Frontal cortex (tissue), 4 donors: Measurements from ENCODE around the gene MRI1. TPM values are rescaled to one million over a fixed set of nuclear protein-coding genes. Genes with fewer than 3 reads are reported as not detected.
"Not testable (repeated sequence)": the region's sequence is repeated elsewhere in the genome, so short reads cannot be mapped to it uniquely, and the experiment has no call there.

Source experiments
- DNase-seq, 2 donors: peaks; one replicate each; pipeline ENCODE4 v3.0.0; 2012; ENCODE audit warnings: low spot score in 2 of 2
- FAIRE-seq: peaks from 2 replicates; lab custom pipeline; 2012; peaks lifted over from hg19 to GRCh38; lab: Jason Lieb, UNC
- total RNA-seq: library from RNA; depleted of rRNA; stranded (reverse); fragments of >200 nt; gene quantifications from one replicate; pipeline ENCODE4 v1.2.3, GENCODE V29; 2014
- donor health status: control.
- donor health status: control.
- donor health status: control.

Gene MRI1
- total RNA-seq, 1 donor from 2014 or later: 15.9 TPM

DNA sequence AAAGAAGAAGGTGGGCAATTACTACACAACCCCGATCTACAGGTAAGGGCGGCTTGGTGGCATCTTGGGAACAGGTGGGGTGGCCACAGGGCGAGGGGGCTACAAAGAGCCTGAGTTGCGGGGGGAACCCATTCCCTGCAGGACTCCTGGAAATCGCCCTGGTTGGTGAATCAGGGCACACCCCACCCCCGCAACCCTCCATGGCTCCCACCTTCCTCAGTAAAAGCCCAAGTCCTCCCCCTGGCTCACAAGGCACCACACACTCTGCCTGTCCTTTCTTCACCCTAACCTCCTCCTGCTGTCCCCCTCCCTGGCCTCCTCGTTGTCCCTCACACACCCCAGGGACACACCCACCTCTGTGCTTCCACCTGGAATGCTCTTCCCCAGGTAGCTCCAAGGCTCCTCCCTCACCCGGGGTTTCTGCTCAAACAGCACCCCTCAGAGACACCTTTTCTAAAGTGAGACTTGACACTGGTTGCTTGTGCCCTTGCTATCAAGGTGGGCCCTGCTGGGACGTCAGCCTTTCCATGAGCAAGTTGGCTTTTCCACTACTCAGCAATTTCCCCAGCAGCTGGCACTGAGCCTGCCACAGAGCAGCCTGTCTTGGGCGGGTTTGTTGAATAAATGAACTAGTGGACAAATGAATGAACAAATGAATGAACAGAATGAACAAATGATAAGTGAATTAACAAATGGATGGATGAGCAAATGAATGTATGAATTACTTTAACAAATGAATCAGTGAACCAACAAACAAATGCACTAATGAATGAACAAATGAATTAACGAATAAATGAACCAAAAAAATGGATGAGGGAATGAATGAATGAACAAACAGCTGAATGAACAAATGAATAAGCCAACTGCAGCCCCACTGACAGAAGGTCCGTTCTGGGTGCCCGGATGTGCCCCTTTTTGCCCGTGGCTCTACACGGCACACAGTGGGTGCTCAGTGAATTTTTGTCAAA is 6.2 kb upstream of the MRI1 start:
- FAIRE-seq (no peak), DNase-seq (no peak)

DNA sequence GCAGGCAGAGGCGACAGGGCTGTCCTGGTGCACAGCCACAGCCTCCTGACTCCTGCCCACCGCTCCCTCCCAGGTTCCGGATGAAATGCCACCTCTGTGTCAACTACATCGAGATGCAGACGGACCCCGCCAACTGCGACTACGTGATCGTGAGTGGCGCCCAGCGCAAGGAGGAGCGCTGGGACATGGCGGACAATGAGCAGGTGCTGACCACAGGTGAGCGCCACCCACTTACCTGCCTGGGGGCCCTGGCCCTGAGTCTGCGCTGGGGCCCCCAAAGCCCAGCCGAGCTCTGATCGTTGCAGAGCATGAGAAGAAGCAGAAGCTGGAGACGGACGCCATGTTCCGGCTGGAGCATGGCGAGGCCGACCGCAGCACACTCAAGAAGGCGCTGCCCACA is 5.5 kb upstream of the MRI1 start:
- DNase-seq: no peak
- no peak for FAIRE-seq

DNA sequence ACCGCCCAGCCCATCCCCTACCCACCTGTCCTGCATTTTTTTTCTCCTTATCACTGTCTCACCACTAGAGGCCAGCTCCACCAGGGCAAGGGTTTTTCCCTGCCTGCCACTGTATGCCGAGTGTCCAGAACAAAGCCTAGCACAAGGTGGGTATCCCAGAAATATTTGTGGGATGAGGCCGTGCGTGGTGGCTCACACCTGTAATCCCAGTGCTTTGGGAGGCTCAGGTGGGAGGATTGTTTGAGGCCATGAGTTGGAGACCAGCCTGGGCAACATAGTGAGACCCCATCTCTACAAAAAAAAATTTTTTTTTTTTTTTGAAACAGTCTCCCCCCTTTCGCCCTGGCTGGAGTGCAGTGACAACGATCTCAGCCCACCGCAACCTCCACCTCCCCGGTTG is 2.9 kb upstream of the MRI1 start:
- FAIRE-seq (no peak), DNase-seq (no peak)

DNA sequence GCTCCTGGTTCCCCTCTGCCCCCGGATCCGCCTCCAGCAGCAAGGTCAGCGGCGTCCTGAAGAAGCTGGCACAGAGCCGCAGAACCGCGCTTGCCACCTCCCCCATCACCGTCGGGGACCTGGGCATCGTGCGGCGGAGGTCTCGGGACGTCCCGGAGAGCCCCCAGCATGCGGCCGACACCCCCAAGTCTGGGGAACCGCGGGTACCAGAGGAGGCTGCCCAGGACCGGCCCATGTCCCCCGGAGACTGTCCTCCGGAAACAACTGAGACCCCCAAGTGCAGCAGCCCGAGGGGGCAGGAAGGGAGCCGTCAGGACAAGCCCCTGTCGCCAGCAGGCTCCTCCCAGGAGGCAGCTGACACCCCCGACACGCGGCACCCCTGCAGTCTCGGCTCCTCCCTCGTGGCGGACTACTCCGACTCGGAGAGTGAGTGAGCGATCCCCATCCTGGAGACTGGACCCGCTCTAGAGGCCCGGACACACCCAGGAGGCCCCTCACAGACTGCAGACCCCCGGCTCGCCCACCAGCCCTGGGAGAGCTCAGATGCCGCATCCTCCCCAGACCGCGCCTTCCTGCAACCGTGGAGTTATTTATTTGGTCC is 1.6 kb upstream of the MRI1 start:
- FAIRE-seq (no peak), DNase-seq (no peak)

DNA sequence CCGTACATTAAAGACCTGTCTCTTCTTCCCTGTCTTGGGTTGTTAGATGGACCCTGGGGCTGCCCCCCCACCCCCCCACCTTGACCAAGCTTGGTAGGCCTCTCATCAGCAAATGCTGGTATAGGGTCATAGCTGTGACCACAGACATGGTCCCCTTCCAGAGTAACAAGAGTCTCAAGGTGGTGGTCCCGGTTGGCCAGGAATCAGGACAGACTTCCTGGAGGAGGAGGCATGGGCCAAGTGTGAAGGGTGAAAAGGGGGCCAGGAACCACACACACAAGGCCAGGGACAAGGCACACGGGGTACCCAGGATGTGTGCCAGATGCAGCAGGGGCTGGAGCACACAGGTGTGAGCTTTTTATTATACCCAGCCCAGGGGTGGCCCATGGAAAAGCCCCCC is 1.1 kb upstream of the MRI1 start:
- DNase-seq: no peak
- FAIRE-seq: no peak

DNA sequence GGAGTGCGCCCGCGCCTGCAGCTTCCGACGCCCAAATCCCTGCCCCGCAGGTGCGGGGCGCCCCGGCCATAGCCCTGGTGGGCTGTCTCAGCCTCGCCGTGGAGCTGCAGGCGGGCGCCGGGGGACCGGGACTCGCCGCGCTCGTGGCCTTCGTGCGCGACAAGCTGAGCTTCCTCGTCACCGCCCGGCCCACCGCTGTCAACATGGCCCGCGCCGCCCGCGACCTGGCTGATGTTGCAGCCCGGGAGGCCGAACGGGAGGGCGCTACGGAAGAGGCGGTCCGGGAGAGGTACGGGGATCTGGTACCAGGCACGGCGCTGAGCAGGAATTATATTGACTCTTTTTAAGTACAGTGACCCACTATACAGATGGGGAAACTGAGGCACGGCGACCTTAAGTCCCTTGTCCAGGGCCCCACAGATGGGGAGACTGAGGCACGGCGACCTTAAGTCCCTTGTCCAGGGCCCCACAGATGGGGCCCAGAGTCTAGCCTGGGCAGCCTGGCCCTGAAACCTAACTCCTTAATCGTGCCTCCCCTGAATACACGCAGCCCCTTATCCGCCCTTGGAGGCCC is 586 bp downstream of the MRI1 start:
- FAIRE-seq (no peak), DNase-seq (peak in 1 of 2 donors; percentile 30)

DNA sequence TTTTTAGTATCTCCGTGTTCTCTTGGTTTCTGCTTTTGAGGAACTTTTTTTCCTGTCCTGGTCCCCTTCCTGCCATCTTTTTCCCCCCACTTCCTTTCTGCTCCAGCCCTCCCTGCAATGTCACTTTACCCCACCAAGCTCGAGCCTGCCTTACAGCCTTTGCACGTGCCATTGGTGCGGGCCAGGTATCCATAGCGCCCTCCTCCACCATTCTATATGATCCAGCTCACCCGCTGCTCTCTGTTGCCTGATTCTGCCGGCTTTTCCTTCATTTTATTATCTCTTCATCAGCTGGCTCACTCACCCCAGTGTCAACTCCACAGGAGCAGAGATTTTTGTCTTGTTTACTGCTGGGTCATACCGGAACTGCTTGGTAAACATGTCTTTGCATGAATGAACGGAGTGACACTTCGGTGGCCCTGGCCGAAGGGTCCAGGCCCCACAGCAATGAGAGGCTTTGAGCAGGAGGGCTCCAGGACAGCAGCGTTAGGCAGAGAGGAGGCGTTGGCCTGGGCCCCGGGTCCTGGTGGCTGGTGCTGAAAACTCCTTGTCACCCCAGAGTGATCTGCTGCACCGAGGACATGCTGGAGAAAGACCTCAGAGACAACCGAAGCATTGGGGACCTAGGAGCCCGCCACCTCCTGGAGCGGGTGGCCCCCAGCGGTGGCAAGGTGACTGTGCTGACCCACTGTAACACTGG is 1.2 kb downstream of the MRI1 start:
- DNase-seq (no peak), FAIRE-seq (no peak)

DNA sequence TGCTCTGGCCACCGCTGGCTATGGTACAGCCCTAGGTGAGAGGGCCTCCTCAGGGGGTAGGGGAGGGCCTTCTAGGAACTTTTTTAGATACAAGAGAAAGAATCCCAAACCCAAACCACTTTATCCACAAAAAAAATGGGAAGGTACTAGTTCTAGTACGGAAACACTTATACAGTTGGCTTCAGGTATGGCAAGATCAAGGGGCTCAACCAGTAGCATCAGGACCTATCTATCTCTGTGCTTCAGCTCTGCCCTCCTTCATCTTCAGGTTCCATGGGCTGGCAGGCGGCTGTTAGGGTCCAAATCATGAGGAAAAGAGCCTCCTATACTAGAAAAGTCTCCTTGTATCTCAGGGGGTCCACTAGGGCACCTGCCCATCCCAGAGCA is 1.8 kb downstream of the MRI1 start:
- FAIRE-seq (no peak), DNase-seq (no peak)

DNA sequence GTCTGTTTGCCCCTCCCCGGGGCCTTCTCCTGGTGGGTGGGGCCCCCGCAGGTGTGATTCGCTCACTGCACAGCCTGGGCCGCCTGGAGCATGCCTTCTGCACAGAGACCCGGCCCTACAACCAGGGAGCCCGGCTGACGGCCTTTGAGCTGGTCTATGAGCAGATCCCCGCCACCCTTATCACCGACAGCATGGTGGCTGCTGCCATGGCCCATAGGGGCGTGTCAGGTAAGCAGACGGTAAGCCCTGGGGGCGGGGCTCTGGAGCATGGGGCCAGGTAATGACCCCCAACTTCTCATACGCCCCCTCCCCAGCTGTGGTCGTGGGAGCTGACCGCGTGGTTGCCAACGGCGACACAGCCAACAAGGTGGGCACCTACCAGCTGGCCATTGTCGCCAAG is 4.2 kb downstream of the MRI1 start:
- DNase-seq: no peak
- no peak for FAIRE-seq

DNA sequence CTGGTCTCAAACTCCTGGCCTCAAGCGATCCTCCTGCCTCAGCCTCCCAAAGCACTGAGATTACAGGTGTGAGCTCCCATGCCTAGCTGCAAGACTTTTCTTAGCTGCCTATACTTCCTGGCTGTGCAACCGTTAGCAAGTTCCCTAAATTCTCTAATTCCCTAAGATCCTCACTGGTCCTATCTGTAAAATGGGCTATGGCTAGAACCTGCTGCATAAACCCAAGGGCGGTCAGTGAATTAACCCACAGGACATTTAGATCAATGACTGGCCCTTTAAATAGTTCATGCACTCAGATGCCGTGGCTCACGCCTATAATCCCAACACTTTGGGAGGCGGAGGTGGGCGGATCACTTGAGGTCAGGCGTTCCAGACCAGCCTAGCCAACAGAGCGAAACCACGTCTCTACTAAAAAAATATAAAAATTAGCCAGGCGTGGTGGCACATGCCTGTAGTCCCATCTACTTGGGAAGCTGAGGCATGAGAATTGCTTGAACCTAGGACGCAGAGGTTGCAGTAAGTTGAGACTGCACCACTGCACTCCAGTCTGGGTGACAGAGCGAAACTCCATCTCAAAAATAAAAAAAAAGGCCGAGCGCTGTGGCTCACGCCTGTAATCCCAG is 5.8 kb downstream of the MRI1 start:
- DNase-seq: no peak
- FAIRE-seq: no peak

DNA sequence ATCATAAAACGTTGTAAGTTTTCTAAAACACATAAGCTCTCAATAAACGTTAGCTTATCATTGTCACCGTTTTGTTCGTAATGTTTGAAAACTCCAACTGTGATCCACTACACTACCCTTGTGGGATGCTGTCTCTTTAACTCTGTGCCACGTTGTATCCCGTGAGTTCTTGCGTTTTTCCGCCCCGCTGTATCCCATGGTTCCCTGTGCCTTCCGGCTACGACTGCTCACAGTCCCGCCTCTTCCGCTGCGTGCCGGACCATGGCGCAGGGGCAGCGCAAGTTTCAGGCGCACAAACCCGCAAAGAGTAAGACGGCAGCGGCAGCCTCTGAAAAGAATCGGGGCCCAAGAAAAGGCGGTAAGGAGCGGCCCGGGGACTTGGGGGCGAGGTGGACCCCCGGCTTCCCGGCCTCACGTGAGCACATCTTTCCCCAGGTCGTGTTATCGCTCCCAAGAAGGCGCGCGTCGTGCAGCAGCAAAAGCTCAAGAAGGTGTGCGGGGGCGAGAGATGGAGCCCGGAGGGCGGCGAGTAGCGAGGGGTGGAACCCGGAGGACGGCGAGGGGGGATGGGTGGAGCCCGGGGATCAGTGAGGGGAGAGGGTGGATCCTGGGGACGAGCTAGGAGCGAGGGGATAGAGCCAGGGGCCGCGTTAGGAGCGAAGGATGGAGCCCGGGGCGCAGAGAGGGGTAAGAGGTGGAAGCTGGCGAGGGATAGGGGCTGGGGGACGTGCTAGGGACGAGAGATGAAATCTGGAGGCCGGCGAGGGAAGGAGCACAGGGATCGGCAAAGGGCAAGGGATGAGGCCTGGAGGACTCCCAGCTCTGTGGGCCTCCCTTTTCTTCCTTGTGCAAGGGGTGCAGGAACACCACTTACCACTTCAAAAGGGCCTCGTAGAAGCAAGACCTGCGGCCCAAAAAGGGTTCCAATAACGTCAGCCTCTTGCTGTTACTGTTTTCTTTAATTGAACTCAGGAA is 10.2 kb downstream of the MRI1 start, which contains the start of gene C19orf53:
Gene C19orf53, plus strand, starts transcription at position 240 of the 975 bp plus-strand sequence. Its CDS starts 22 bp downstream, at position 262.
- no peak for FAIRE-seq
- peak; percentile 87 to 96 for DNase-seq

DNA sequence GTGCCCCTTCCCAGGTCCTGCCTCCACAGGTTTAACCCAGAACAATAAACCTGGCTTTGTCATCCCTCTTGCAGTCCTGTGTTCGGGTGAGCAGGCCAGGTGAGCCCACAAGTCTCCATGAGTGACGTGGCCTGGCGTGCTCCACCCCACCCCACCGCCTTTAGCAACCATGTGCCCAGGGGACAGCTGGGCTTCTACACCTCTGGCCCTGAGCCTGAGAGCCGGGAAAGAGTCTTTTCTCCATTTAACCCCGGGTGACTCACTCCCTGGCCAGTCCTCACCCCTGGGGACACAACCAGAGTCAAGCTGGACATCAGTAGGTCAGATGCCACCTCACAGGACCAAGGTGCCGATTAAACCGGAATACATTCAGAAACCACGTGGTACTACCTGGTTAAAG is 14.1 kb downstream of the MRI1 start:
- no peak for FAIRE-seq

DNA sequence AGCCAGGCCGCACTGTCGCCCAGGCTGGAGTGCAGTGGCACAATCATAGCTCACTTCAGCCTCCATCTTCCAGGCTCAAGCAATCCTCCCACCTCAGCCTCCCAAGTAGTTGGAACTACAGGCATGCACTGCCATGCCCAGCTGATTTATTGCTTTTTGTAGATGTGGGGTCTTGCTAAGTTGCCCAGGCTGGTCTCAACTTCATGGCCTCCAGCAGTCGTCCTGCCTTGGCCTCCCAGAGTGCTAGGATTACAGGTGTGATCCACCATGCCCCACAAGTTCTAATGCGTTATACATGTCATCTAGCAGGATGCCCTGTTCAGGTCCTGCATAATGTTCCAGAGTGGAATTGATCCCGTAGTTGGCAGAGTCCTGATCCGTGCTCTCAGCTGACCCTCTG is 14.5 kb downstream of the MRI1 start:
- FAIRE-seq: no peak

More for the DNA sequence above, 14.1 kb downstream of the MRI1 start:
- no peak for DNase-seq

DNA sequence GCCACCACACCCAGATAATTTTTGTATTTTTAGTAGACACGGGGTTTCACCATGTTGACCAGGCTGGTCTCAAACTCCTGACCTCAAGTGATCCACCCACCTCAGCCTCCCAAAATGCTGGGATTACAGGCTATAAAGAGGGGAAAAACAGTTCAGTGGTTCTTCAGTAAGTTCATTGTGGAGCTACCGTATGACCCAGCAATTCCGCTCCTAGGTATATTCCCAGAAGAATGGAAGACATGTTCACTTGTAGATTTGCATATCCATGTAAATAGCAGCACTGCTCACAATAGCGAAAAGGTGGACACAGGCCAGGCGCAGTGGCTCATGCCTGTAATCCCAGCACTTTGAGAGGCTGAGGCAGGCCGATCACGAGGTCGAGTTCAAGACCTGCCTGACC is 15.5 kb downstream of the MRI1 start:
- FAIRE-seq, DNase-seq: not testable (repeated sequence)

More for the DNA sequence above, 14.5 kb downstream of the MRI1 start:
- no peak for DNase-seq

DNA sequence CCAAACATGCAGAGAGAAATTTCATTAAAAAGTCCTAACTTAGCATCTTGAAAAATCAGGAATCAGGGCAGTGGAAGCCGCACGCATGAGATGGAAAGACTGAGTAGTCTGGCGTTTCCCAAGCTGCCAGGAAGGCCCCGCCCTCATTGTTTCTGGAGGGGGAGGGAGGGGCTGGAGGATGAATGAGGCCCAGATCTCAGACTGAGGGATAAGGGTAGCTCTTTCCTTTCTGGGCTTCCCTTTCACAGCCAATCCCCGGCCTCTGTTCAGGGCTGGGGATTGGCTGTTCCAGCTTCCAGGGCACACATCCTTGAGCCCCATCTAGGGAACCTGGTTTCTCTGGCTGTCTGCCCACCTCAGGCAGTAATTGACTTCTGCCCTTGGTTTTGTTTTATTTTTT is 17.2 kb downstream of the MRI1 start:
- no peak for DNase-seq
- FAIRE-seq: no peak

DNA sequence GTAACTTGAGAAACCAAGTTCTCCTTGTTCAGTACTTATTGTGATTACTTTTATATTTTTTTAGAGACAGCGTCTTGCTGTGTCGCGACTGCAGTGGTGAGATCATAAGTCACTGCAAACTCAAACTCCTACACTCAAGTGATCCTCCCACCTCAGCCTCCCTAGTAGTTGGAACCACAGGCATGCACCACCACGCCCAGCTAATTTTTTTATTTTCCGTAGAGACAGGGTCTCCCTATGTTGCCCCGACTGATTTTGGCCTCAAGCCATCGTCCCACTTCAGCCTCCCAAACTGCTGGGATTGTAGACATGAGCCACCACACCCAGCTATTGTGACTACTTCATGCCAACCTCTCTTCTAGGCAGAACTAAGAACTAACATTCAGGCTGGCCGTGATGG is 18.2 kb downstream of the MRI1 start:
- DNase-seq: no peak
- no peak for FAIRE-seq

DNA sequence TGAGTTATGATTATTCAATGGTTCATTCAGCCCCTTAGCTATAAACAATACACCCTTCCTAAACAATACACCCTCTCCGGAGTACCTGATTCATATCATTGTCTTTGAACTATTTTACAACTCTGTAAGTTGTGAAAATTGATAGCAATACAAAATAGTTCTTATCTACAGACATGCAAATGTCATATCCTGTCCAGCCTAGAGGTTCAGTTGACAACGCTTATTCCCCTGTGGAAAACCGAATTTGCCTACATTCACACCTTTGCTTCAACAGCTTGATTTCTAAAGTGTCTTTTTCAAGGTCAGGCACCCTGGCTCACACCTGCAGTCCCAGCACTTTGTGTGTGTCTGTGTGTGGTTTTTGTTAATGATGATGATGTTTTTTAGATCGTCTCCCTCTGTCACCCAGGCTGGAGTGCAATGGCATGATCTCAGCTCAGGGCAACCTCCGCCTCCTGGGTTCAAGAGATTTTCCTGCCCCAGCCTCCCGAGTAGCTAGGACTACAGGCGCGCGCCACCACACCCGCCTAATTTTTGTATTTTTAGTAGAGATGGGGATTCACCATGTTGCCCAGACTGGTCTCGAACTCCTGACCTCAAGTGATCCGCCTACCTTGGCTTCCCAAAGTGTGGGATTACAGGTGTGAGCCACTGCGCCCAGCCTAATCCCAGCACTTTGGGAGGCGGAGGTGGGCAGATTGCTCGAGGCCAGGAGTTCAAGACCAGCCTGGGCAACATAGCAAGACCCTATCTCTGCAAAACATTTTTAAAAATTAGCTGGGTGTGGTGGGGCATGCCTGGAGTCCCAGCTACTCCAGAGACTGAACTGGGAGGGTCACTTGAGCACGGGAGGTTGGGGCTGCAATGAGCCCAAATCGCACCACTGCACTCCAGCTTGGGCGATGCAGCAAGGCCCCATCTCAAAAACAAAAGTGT is 19.5 kb downstream of the MRI1 start:
- DNase-seq (no peak), FAIRE-seq (no peak)
